ENCODE measurements around the gene AKNAD1.

DNA sequence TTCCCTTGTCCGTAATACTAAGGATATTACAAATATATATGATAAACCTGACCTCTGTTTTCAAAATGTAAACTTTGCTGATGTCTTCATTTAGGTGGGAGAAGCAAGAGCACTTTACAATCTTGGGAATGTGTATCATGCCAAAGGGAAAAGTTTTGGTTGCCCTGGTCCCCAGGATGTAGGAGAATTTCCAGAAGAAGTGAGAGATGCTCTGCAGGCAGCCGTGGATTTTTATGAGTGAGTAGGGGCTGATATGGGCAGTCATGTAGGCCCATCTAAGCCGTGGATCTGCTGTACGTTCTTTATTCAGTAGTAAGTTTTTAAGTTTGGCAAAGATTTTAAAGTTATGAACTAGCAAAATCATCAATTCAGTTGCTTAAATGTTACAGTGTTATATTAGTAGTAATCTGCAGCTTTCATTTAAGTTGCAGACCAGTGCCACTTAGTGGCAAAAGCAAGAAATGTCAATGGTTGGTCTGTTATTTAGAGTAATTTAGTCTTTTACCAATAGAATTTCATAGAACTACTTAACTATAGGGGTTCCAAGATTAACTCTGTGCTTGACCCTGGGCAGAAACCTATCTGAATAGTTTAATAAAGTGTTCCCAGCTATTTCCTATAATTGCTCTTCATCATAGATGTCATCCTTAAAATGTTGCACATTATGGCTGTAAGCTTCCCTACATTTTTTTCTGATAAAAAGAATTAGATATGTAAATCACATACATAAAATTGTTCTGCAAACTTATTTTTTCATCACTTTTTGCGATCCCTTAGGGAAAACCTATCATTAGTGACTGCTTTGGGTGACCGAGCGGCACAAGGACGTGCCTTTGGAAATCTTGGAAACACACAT, 41.2 kb upstream of the AKNAD1 start:
- TF ChIP-seq, protein P1, sequence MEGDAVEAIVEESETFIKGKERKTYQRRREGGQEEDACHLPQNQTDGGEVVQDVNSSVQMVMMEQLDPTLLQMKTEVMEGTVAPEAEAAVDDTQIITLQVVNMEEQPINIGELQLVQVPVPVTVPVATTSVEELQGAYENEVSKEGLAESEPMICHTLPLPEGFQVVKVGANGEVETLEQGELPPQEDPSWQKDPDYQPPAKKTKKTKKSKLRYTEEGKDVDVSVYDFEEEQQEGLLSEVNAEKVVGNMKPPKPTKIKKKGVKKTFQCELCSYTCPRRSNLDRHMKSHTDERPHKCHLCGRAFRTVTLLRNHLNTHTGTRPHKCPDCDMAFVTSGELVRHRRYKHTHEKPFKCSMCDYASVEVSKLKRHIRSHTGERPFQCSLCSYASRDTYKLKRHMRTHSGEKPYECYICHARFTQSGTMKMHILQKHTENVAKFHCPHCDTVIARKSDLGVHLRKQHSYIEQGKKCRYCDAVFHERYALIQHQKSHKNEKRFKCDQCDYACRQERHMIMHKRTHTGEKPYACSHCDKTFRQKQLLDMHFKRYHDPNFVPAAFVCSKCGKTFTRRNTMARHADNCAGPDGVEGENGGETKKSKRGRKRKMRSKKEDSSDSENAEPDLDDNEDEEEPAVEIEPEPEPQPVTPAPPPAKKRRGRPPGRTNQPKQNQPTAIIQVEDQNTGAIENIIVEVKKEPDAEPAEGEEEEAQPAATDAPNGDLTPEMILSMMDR (IDR thresholded peaks at IDR 0.05): peak; percentile 63
- no peak for TF ChIP-seq POLR2AphosphoS5 (IDR thresholded peaks at IDR 0.05; ENCODE audit: low read depth, low read length)
- no peak for TF ChIP-seq TCF7L2 (IDR thresholded peaks at IDR 0.05; ENCODE audit: low read depth, low read length)
- no peak for TF ChIP-seq SIN3A (IDR thresholded peaks at IDR 0.05; ENCODE audit: borderline replicate concordance, insufficient read depth, low read depth, low read length)
- TF ChIP-seq, protein P2, sequence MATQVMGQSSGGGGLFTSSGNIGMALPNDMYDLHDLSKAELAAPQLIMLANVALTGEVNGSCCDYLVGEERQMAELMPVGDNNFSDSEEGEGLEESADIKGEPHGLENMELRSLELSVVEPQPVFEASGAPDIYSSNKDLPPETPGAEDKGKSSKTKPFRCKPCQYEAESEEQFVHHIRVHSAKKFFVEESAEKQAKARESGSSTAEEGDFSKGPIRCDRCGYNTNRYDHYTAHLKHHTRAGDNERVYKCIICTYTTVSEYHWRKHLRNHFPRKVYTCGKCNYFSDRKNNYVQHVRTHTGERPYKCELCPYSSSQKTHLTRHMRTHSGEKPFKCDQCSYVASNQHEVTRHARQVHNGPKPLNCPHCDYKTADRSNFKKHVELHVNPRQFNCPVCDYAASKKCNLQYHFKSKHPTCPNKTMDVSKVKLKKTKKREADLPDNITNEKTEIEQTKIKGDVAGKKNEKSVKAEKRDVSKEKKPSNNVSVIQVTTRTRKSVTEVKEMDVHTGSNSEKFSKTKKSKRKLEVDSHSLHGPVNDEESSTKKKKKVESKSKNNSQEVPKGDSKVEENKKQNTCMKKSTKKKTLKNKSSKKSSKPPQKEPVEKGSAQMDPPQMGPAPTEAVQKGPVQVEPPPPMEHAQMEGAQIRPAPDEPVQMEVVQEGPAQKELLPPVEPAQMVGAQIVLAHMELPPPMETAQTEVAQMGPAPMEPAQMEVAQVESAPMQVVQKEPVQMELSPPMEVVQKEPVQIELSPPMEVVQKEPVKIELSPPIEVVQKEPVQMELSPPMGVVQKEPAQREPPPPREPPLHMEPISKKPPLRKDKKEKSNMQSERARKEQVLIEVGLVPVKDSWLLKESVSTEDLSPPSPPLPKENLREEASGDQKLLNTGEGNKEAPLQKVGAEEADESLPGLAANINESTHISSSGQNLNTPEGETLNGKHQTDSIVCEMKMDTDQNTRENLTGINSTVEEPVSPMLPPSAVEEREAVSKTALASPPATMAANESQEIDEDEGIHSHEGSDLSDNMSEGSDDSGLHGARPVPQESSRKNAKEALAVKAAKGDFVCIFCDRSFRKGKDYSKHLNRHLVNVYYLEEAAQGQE (IDR thresholded peaks at IDR 0.05; ENCODE audit: insufficient read depth in 1 of 2, low read depth in 2 of 2, low read length in 1 of 2): no peak

All from Panc1 (cell line).